Activated naive CD8-positive, alpha-beta T cell treated with anti-CD3 and anti-CD28 coated beads, Interleukin-2, amount 10 ng/mL, durations not matched to agents 7 days and 5 days (primary cell): ENCODE results near the gene SPRTN. TPM values are rescaled to one million over a fixed set of nuclear protein-coding genes. Genes with fewer than 3 reads are reported as not detected.

Source experiments
- ATAC-seq: fragments of 150-1000 bp; cut with Tn5 transposase; one replicate; pipeline ENCODE4 v1.10.0; 2021; ENCODE audit warnings: low read depth, moderate library complexity
- POLR2A ChIA-PET: fragments of 350-600 bp; sonication (Branson Sonifier 250); formaldehyde crosslinking; loops from one replicate; lab custom pipeline; 2021; ENCODE audit warnings: antibody characterized with exemption; lab: Charles Lee
- DNase-seq: peaks from one replicate; pipeline ENCODE4 v3.0.0; 2021
- H3K27ac Mint-ChIP-seq: one replicate; pipeline ENCODE4 v1.8.0; 2022; ENCODE audit warnings: mild to moderate bottlenecking, mixed read lengths
- H3K27me3 Mint-ChIP-seq: one replicate; pipeline ENCODE4 v1.8.0; 2022; ENCODE audit warnings: mild to moderate bottlenecking, moderate library complexity, mixed read lengths
- H3K36me3 Mint-ChIP-seq: one replicate; pipeline ENCODE4 v1.8.0; 2021; ENCODE audit warnings: mild to moderate bottlenecking, mixed read lengths
- H3K4me1 Mint-ChIP-seq: one replicate; pipeline ENCODE4 v1.8.0; 2021; ENCODE audit warnings: mixed read lengths
- H3K4me3 Mint-ChIP-seq: one replicate; pipeline ENCODE4 v1.8.0; 2022; ENCODE audit warnings: mild to moderate bottlenecking, moderate library complexity, mixed read lengths
- H3K9me3 Mint-ChIP-seq: one replicate; pipeline ENCODE4 v1.8.0; 2021; ENCODE audit warnings: mixed read lengths
- total RNA-seq, 2 experiments: library from RNA; stranded (reverse); gene quantifications; one replicate each; pipeline ENCODE4 v1.2.3, GENCODE V29; 2021

The SPRTN gene
- total RNA-seq, 2 experiments from 2014 or later: 14.7 to 19.0 TPM

GRCh38 chr1:231393668-231394067 lies 55.6 kb downstream of the SPRTN start:
- peaks cover 32% of the 10 kb centered on the region for H3K36me3 Mint-ChIP-seq
- POLR2A ChIA-PET: interaction anchor here (0.5 kb wide), 1 partner anchor 78 kb away, joined by 3 read pairs; no protein-coding TSS in a partner anchor
- H3K9me3 Mint-ChIP-seq: no peaks in the 10 kb centered on the region
- ATAC-seq: no peak
- no peaks in the 10 kb centered on the region for H3K27me3 Mint-ChIP-seq
- H3K4me1 Mint-ChIP-seq: peaks cover 27% of the 10 kb centered on the region
- H3K27ac Mint-ChIP-seq: no peak overlapping the region
- DNase-seq: no peak
- no peak overlapping the region for H3K4me3 Mint-ChIP-seq

- Mint-ChIP-seq H3K9me3 (no peaks in the 10 kb centered on the region), H3K4me3 (no peak overlapping the region), H3K36me3 (peaks cover 24% of the 10 kb centered on the region), H3K4me1 (peaks cover 22% of the 10 kb centered on the region), H3K27me3 (no peaks in the 10 kb centered on the region), H3K27ac (no peak overlapping the region)
- POLR2A ChIA-PET: no interaction called here
- ATAC-seq (no peak), DNase-seq (no peak)
These were observed 57.2 kb downstream of the SPRTN start for GRCh38 chr1:231395076-231395997.

GRCh38 chr1:231395998-231396390 lies 57.9 kb downstream of the SPRTN start:
- Mint-ChIP-seq H3K4me1 (peaks cover 20% of the 10 kb centered on the region), H3K36me3 (peaks cover 22% of the 10 kb centered on the region), H3K27me3 (no peaks in the 10 kb centered on the region), H3K27ac (no peak overlapping the region), H3K9me3 (no peaks in the 10 kb centered on the region), H3K4me3 (no peak overlapping the region)
- POLR2A ChIA-PET: no interaction called here
- no peak for ATAC-seq
- DNase-seq: no peak

DNA sequence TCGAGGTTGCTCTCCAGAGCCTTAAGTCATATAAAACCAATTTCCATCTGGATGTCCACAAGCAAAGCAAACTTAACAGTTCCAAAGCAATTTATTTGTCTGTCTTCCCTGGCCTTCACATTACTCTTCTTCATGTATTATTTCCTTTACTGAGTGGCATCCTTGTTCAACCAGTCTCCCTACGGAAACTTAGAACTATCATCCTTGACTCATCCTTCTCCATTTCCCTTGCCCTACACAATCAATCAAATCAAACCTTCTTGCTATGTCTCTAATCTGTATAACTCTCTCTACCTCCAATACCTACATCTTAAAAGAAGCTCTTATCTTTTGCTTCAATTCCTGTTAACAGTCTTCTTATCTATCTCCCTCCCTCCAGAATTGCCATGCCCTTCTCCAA lies 58.5 kb downstream of the SPRTN start:
- POLR2A ChIA-PET: no interaction called here
- ATAC-seq: no peak
- Mint-ChIP-seq H3K27ac (no peak overlapping the region), H3K36me3 (peaks cover 19% of the 10 kb centered on the region), H3K4me3 (no peak overlapping the region), H3K4me1 (peaks cover 17% of the 10 kb centered on the region), H3K9me3 (no peaks in the 10 kb centered on the region), H3K27me3 (no peaks in the 10 kb centered on the region)
- no peak for DNase-seq

DNA sequence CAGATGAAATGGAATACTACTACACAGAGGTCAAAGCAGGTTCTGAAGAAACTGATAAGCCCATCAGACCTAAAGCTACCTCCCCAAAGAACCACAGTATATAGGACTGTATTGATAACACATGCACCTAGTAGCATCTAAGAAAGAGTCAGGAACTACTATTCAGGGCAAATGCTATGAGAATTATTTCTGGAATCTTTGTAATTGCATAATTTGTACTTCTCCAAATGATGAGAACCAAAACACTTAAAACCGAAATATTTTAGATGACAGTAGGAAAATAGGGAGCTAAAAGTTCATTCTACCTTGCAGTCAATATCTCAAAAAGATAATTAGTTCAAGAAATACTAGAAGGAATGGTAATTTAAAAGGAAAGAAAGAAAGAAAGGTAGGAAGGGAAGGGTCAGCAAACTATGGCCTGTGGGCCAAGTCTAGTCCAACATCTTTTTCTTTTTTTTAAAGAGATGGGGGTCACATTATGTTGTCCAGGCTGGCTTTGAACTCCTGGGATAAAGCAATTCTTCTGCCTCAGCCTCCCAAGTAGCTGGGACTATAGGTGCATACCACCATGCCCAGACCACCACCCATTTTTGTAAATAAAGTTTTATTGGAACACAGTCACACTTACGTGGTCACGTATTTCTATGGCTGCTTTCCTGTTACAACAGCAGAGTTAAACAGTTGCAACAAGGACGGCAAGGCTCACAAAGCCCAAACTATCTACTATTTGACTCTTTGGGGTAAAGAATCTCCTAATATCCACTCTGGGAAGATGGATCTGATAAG lies 60.0 kb downstream of the SPRTN start:
- H3K27ac Mint-ChIP-seq: no peak overlapping the region
- ATAC-seq (no peak), DNase-seq (no peak)
- no peak overlapping the region for H3K4me3 Mint-ChIP-seq
- peaks cover 16% of the 10 kb centered on the region for H3K36me3 Mint-ChIP-seq
- peaks cover 17% of the 10 kb centered on the region for H3K4me1 Mint-ChIP-seq
- POLR2A ChIA-PET: no interaction called here
- no peaks in the 10 kb centered on the region for H3K27me3 Mint-ChIP-seq
- no peaks in the 10 kb centered on the region for H3K9me3 Mint-ChIP-seq

DNA sequence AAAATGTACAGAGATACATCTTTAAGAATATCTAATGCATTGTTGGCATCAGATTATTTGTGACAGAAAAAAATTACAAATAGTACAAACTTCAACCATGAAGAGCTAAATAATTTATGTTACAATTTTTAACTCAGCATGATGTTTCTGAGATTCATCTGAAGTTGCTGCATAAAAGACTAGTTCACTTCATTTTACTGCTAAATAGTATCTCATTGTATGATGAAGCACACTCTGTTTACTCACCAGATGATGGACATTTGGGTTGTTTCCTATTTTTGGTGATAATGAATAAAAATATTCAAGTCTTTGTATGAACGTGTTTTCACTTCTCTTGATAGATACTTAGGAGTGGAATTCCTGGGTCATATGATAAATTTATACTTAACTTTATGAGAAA lies 63.4 kb downstream of the SPRTN start:
- Mint-ChIP-seq H3K27ac (no peak overlapping the region), H3K27me3 (no peaks in the 10 kb centered on the region), H3K9me3 (no peaks in the 10 kb centered on the region), H3K36me3 (peaks cover 16% of the 10 kb centered on the region), H3K4me3 (no peak overlapping the region), H3K4me1 (peaks cover 14% of the 10 kb centered on the region)
- POLR2A ChIA-PET: no interaction called here
- DNase-seq: no peak
- no peak for ATAC-seq

GRCh38 chr1:231404318-231404717 lies 66.2 kb downstream of the SPRTN start:
- POLR2A ChIA-PET: no interaction called here
- H3K27me3 Mint-ChIP-seq: no peaks in the 10 kb centered on the region
- H3K36me3 Mint-ChIP-seq: peaks cover 7% of the 10 kb centered on the region
- ATAC-seq: no peak
- no peak overlapping the region for H3K4me3 Mint-ChIP-seq
- peaks cover 9% of the 10 kb centered on the region for H3K4me1 Mint-ChIP-seq
- no peaks in the 10 kb centered on the region for H3K9me3 Mint-ChIP-seq
- no peak overlapping the region for H3K27ac Mint-ChIP-seq
- DNase-seq: no peak

Other genes with a start within 250 kb of the SPRTN start
- gene TRIM67, start 176.2 kb upstream of the SPRTN start, total RNA-seq: not detected
- gene GNPAT, start 97.1 kb upstream of the SPRTN start, total RNA-seq: 10 to 100 TPM; 38.4 to 38.9 TPM
- 10 to 100 TPM; 24.0 to 24.3 TPM for gene EXOC8, start 441 bp upstream of the SPRTN start, total RNA-seq
- 10 to 100 TPM; 34.9 to 39.8 TPM for gene EGLN1, start 84.0 kb downstream of the SPRTN start, total RNA-seq
- gene TSNAX, start 190.4 kb downstream of the SPRTN start, total RNA-seq: 10 to 100 TPM; 37.7 to 45.7 TPM